Smooth muscle cell (in vitro differentiated cells): Measurements from ENCODE around the gene SLC7A11. TPM values are rescaled to one million over a fixed set of nuclear protein-coding genes. Genes with fewer than 3 reads are reported as not detected.

ENCODE experiments used
- DNase-seq: peaks from one replicate; lab custom pipeline; 2025; ENCODE audit not compliant: unreplicated experiment; lab: John Stamatoyannopoulos, UW
- H2AFZ ChIP-seq: fragments of 200-600 bp; sonication (generic); 2 replicates; pipeline ENCODE4 v1.6.0; 2016; ENCODE audit warnings: antibody characterized with exemption, low read depth, mild to moderate bottlenecking
- H3F3A ChIP-seq: fragments of 200-600 bp; sonication (generic); 2 replicates; pipeline ENCODE4 v1.6.0; 2017; ENCODE audit warnings: antibody characterized with exemption, low read depth
- H3K27ac ChIP-seq: fragments of 200-600 bp; sonication (generic); 2 replicates; pipeline ENCODE4 v1.5.1; 2016; ENCODE audit warnings: low read depth, mild to moderate bottlenecking
- H3K27me3 ChIP-seq: fragments of 200-600 bp; sonication (generic); 2 replicates; pipeline ENCODE4 v1.6.1; 2016; ENCODE audit warnings: low read depth, mild to moderate bottlenecking
- H3K36me3 ChIP-seq: fragments of 200-600 bp; sonication (generic); 2 replicates; pipeline ENCODE4 v1.5.1; 2016; ENCODE audit warnings: low read depth
- H3K4me1 ChIP-seq: fragments of 200-600 bp; sonication (generic); 2 replicates; pipeline ENCODE4 v1.5.1; 2016; ENCODE audit warnings: low read depth
- H3K4me2 ChIP-seq: fragments of 200-600 bp; sonication (generic); 2 replicates; pipeline ENCODE4 v1.6.0; 2016; ENCODE audit warnings: mild to moderate bottlenecking
- H3K4me3 ChIP-seq: fragments of 200-600 bp; sonication (generic); 2 replicates; pipeline ENCODE4 v1.5.1; 2016; ENCODE audit warnings: mild to moderate bottlenecking
- H3K79me2 ChIP-seq: fragments of 200-600 bp; sonication (generic); 2 replicates; pipeline ENCODE4 v1.6.0; 2016; ENCODE audit warnings: low read depth, mild to moderate bottlenecking
- H3K9ac ChIP-seq: fragments of 200-600 bp; sonication (generic); 2 replicates; pipeline ENCODE4 v1.6.0; 2016; ENCODE audit warnings: low read depth
- H3K9me3 ChIP-seq: fragments of 200-600 bp; sonication (generic); replicated peaks from 2 replicates; pipeline ENCODE4 v1.5.1; 2016; ENCODE audit warnings: low read depth
- H4K20me1 ChIP-seq: fragments of 200-600 bp; sonication (generic); 2 replicates; pipeline ENCODE4 v1.6.0; 2016; ENCODE audit warnings: low read depth
- CTCF ChIP-seq: fragments of 200-600 bp; sonication (generic); IDR thresholded peaks from 2 replicates; pipeline ENCODE4 v1.5.1; 2017; ENCODE audit warnings: borderline replicate concordance, mild to moderate bottlenecking, antibody characterized with exemption; ENCODE audit not compliant: insufficient read depth, poor library complexity, severe bottlenecking
- WGBS: methylation state at CpG from one replicate; pipeline ENCODE4 v1.1.7; 2016; ENCODE audit warnings: low lambda C conversion rate; 5-methylcytosine and 5-hydroxymethylcytosine counted together
- polyA plus RNA-seq: library from polyadenylated mRNA; unstranded; fragments of >200 nt; fragmentation: Nextera tagmentation; extraction: Ambion mirVana; gene quantifications from 2 replicates; pipeline ENCODE4 v1.2.1, GENCODE V29; 2016
- total RNA-seq: library from RNA; depleted of rRNA; stranded (reverse); fragments of >200 nt; gene quantifications from 2 replicates; pipeline ENCODE4 v1.2.3, GENCODE V29; 2014

SLC7A11 gene
- total and polyA plus RNA-seq, 2 experiments from 2014 or later = 1.1 to 13.9 TPM

GRCh38 chr4:138233313-138234034 lies 8.7 kb downstream of the SLC7A11 start:
- Histone ChIP-seq H3K4me3 (no peak overlapping the region), H3K36me3 (peaks cover 10% of the 10 kb centered on the region), H4K20me1 (no peaks in the 10 kb centered on the region), H2AFZ (no peak overlapping the region), H3K9me3 (no peaks in the 10 kb centered on the region), H3K79me2 (peaks cover 31% of the 10 kb centered on the region), H3K9ac (no peak overlapping the region), H3K4me1 (peaks cover 8% of the 10 kb centered on the region), H3K27me3 (no peaks in the 10 kb centered on the region), H3F3A (peaks cover 10% of the 10 kb centered on the region), H3K4me2 (no peak overlapping the region), H3K27ac (no peak overlapping the region)
- TF ChIP-seq CTCF = no peak
- DNase-seq = no peak
- 95% methylated on average over 9 of the region's 9 CpGs for WGBS

DNA sequence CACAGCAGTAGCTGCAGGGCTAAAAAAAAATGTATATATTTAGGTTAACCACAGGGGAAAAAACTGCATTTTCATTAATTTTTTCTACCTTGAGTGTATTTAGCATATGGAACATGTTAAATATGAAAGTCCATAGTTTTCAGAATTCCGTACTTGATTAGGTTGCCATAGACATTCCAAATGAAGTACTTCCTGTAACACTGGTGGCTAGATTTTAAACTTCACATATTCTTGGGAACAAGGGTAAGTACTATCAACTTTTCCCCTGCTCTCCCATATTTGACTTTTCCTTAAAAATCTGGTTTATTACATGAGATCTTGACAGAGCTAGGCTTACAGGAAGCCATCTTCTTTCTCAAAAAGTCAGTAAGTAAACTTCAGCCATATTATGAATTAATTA lies 9.8 kb downstream of the SLC7A11 start:
- peaks cover 10% of the 10 kb centered on the region for H3K36me3 ChIP-seq
- H3K79me2 ChIP-seq = peaks cover 24% of the 10 kb centered on the region
- 97% methylated on average over 1 of the region's 1 CpG for WGBS
- H3K4me3 ChIP-seq = no peak overlapping the region
- H3K4me2 ChIP-seq = no peak overlapping the region
- H3K9ac ChIP-seq = no peak overlapping the region
- no peak for TF ChIP-seq CTCF
- no peaks in the 10 kb centered on the region for H4K20me1 ChIP-seq
- no peak overlapping the region for H3K27ac ChIP-seq
- H3F3A ChIP-seq = peaks cover 10% of the 10 kb centered on the region
- H2AFZ ChIP-seq = no peak overlapping the region
- no peaks in the 10 kb centered on the region for H3K9me3 ChIP-seq
- no peak for DNase-seq
- no peaks in the 10 kb centered on the region for H3K27me3 ChIP-seq
- H3K4me1 ChIP-seq = peaks cover 8% of the 10 kb centered on the region

DNA sequence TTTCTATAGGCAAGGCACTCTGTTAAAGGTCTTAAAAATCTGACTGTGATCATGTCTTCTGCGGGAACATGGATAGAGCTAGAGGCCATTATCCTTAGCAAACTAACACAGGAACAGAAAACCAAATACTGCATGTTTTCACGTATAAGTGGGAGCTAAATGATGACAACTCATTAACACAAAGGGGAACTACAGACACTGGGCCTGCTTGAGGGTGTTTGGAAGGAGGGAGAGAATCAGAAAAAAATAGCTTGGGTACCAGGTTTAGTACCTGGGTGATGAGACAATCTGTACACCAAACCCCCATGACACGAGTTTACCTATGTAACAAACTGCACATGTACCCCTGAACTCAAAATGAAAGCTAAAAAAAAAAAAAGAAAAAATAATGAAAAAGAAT lies 12.1 kb downstream of the SLC7A11 start:
- no peak overlapping the region for H3K4me3 ChIP-seq
- no peaks in the 10 kb centered on the region for H3K9me3 ChIP-seq
- no peaks in the 10 kb centered on the region for H4K20me1 ChIP-seq
- H2AFZ ChIP-seq = peak overlapping the region; percentile 6
- no peaks in the 10 kb centered on the region for H3K27me3 ChIP-seq
- no peak overlapping the region for H3K4me2 ChIP-seq
- H3F3A ChIP-seq = no peaks in the 10 kb centered on the region
- H3K4me1 ChIP-seq = peaks cover 20% of the 10 kb centered on the region
- no peak for DNase-seq
- H3K36me3 ChIP-seq = peaks cover 10% of the 10 kb centered on the region
- 89% methylated on average over 3 of the region's 3 CpGs for WGBS
- peaks cover 19% of the 10 kb centered on the region for H3K79me2 ChIP-seq
- H3K9ac ChIP-seq = no peak overlapping the region
- no peak overlapping the region for H3K27ac ChIP-seq
- TF ChIP-seq CTCF = no peak

GRCh38 chr4:138229160-138229559 lies 13.0 kb downstream of the SLC7A11 start:
- DNase-seq = no peak
- Histone ChIP-seq H2AFZ (no peak overlapping the region), H4K20me1 (no peaks in the 10 kb centered on the region), H3K27ac (no peak overlapping the region), H3F3A (no peaks in the 10 kb centered on the region), H3K4me1 (peaks cover 16% of the 10 kb centered on the region), H3K27me3 (no peaks in the 10 kb centered on the region), H3K79me2 (peaks cover 10% of the 10 kb centered on the region), H3K36me3 (peaks cover 10% of the 10 kb centered on the region), H3K9me3 (no peaks in the 10 kb centered on the region), H3K9ac (no peak overlapping the region), H3K4me3 (no peak overlapping the region), H3K4me2 (no peak overlapping the region)
- 66% methylated on average over 2 of the region's 2 CpGs for WGBS
- TF ChIP-seq CTCF = no peak
